CD4-positive, alpha-beta T cell (primary cell): ENCODE results near the gene RERE. TPM values are rescaled to one million over a fixed set of nuclear protein-coding genes. Genes with fewer than 3 reads are reported as not detected.

Experiments used
- ATAC-seq: fragments of 200-7000 bp; cut with Tn5 transposase; one replicate; pipeline ENCODE4 v1.10.0; 2022; ENCODE audit warnings: mild to moderate bottlenecking; ENCODE audit not compliant: poor library complexity
- CTCF ChIA-PET: fragments of 350-600 bp; sonication (Branson Sonifier 250); formaldehyde crosslinking; loops from one replicate; lab custom pipeline; 2021; ENCODE audit warnings: antibody characterized with exemption, inconsistent platforms; lab: Charles Lee
- POLR2A ChIA-PET: fragments of 350-600 bp; sonication (Branson Sonifier 250); formaldehyde crosslinking; loops from one replicate; lab custom pipeline; 2021; ENCODE audit warnings: antibody characterized with exemption, inconsistent platforms; lab: Charles Lee
- DNase-seq, 14 experiments: peaks; one replicate each; pipeline ENCODE4 v3.0.0-alpha.2; 2013 to 2020; ENCODE audit warnings: mixed read lengths in 2 of 14
- H3K27ac ChIP-seq, 2 donors: one replicate each; pipeline versions ENCODE4 v1.5.1 to v1.7.0; 2013; ENCODE audit warnings: low read length in 2 of 2, low read depth in 1 of 2, mild to moderate bottlenecking in 1 of 2
- H3K27me3 ChIP-seq, 2 experiments: 1 replicate in 1 of 2; 2 replicates in 1 of 2; pipeline versions ENCODE4 v1.6.1 to v1.7.0; 2013; ENCODE audit warnings: low read length in 2 of 2, control low read depth in 1 of 2, mild to moderate bottlenecking in 1 of 2, moderate library complexity in 1 of 2; ENCODE audit not compliant: insufficient read depth in 2 of 2, control insufficient read depth in 1 of 2
- H3K36me3 ChIP-seq: one replicate; pipeline ENCODE4 v1.6.1; 2013; ENCODE audit warnings: low read length, control low read depth; ENCODE audit not compliant: insufficient read depth
- H3K4me1 ChIP-seq: one replicate; pipeline ENCODE4 v1.6.1; 2013; ENCODE audit warnings: low read length, control low read depth; ENCODE audit not compliant: insufficient read depth
- H3K4me3 ChIP-seq: one replicate; pipeline ENCODE4 v1.5.1; 2013; ENCODE audit warnings: mild to moderate bottlenecking, low read length, moderate library complexity
- H3K9me3 ChIP-seq, 2 experiments: 1 replicate in 1 of 2; 2 replicates in 1 of 2; pipeline versions ENCODE4 v1.6.1 to v1.7.0; 2013; ENCODE audit warnings: low read length in 2 of 2, mild to moderate bottlenecking in 2 of 2, control low read depth in 1 of 2, moderate library complexity in 1 of 2; ENCODE audit not compliant: control insufficient read depth in 1 of 2, insufficient read depth in 1 of 2
- H3K27ac Mint-ChIP-seq: one replicate; pipeline ENCODE4 v1.8.0; 2020; ENCODE audit warnings: mixed read lengths
- H3K27me3 Mint-ChIP-seq: one replicate; pipeline ENCODE4 v1.8.0; 2021; ENCODE audit warnings: mixed read lengths
- H3K36me3 Mint-ChIP-seq: one replicate; pipeline ENCODE4 v1.8.0; 2021; ENCODE audit warnings: low read depth, mixed read lengths
- H3K4me1 Mint-ChIP-seq: one replicate; pipeline ENCODE4 v1.8.0; 2021; ENCODE audit warnings: low read depth, mixed read lengths
- H3K4me3 Mint-ChIP-seq: one replicate; pipeline ENCODE4 v1.8.0; 2020; ENCODE audit warnings: mild to moderate bottlenecking, mixed read lengths
- H3K9me3 Mint-ChIP-seq: one replicate; pipeline ENCODE4 v1.8.0; 2020; ENCODE audit warnings: mixed read lengths
- CTCF ChIP-seq: fragments of 200-600 bp; IDR thresholded peaks from one replicate; pipeline ENCODE4 v1.8.0; 2022; ENCODE audit warnings: antibody characterized with exemption, mild to moderate bottlenecking
- intact Hi-C, 2 experiments: fragments of 100-400 bp; cut with DNase I in 1 of 2; cut with micrococcal nuclease in 1 of 2; formaldehyde crosslinking; loops; one replicate each; pipeline versions ENCODE4 v1.15.1 to v1.9.0; 2023 to 2025; cut with DNase I, micrococcal nuclease
- total RNA-seq, 174 experiments: library from RNA in 2 of 174; stranded (reverse) in 2 of 174; gene quantifications; one replicate each; pipeline ENCODE4 v1.2.3 and lab custom pipeline; 2021 to 2026

The RERE gene
- total RNA-seq, 2 experiments from 2014 or later = 78.4 to 84.0 TPM

GRCh38 chr1:8496473-8496872 is 321.0 kb downstream of the RERE start:
- no peaks in the 10 kb centered on the region for H3K9me3 ChIP-seq
- H3K4me1 ChIP-seq = no peaks in the 10 kb centered on the region
- Mint-ChIP-seq H3K4me1 (peaks cover 9% of the 10 kb centered on the region), H3K9me3 (no peaks in the 10 kb centered on the region), H3K36me3 (peaks cover 70% of the 10 kb centered on the region), H3K27ac (peak overlapping the region; percentile 33), H3K4me3 (no peak overlapping the region), H3K27me3 (no peaks in the 10 kb centered on the region)
- CTCF ChIA-PET = no interaction called here
- no peak for TF ChIP-seq CTCF
- DNase-seq = peak in 3 of 14 experiments; percentile 19 to 57 (median 47)
- intact Hi-C loops = no loop called here
- POLR2A ChIA-PET = interaction anchor here (1.3 to 1.7 kb wide), 2 partner anchors 21 to 29 kb away, joined by 3 to 4 read pairs; no protein-coding TSS in a partner anchor
- peaks cover 26% of the 10 kb centered on the region for H3K36me3 ChIP-seq
- no peak overlapping the region for H3K4me3 ChIP-seq
- no peak overlapping the region for H3K27ac ChIP-seq
- no peaks in the 10 kb centered on the region for H3K27me3 ChIP-seq
- no peak for ATAC-seq

- no peak for ATAC-seq
- TF ChIP-seq CTCF = no peak
- no peak overlapping the region for H3K27ac ChIP-seq
- no peak overlapping the region for H3K4me3 Mint-ChIP-seq
- intact Hi-C loops = no loop called here
- POLR2A ChIA-PET = interaction anchor here (1.3 to 1.7 kb wide), 2 partner anchors 21 to 30 kb away, joined by 3 to 4 read pairs; no protein-coding TSS in a partner anchor
- H3K36me3 ChIP-seq = peaks cover 26% of the 10 kb centered on the region
- H3K36me3 Mint-ChIP-seq = peaks cover 72% of the 10 kb centered on the region
- no peaks in the 10 kb centered on the region for H3K9me3 Mint-ChIP-seq
- no peaks in the 10 kb centered on the region for H3K27me3 ChIP-seq
- no peaks in the 10 kb centered on the region for H3K27me3 Mint-ChIP-seq
- peaks cover 9% of the 10 kb centered on the region for H3K4me1 Mint-ChIP-seq
- H3K9me3 ChIP-seq = no peaks in the 10 kb centered on the region
- no peak overlapping the region for H3K27ac Mint-ChIP-seq
- peak in 1 of 14 experiments; percentile 33 for DNase-seq
- H3K4me3 ChIP-seq = no peak overlapping the region
- no peaks in the 10 kb centered on the region for H3K4me1 ChIP-seq
- CTCF ChIA-PET = no interaction called here
Measured at GRCh38 chr1:8495928-8496401, 321.5 kb downstream of the RERE start.

GRCh38 chr1:8494681-8495080 is 322.8 kb downstream of the RERE start:
- no peak overlapping the region for H3K4me3 ChIP-seq
- DNase-seq (no peak), ATAC-seq (no peak)
- TF ChIP-seq CTCF = no peak
- Mint-ChIP-seq H3K36me3 (peaks cover 80% of the 10 kb centered on the region), H3K27me3 (no peaks in the 10 kb centered on the region), H3K4me3 (no peak overlapping the region), H3K27ac (no peak overlapping the region), H3K9me3 (no peaks in the 10 kb centered on the region), H3K4me1 (peaks cover 9% of the 10 kb centered on the region)
- intact Hi-C loops = loop anchor here in 1 of 2 experiments (5.0 kb wide), 1 partner anchor 33 kb away; no protein-coding TSS in a partner anchor
- no peaks in the 10 kb centered on the region for H3K27me3 ChIP-seq
- CTCF ChIA-PET = no interaction called here
- no peak overlapping the region for H3K27ac ChIP-seq
- H3K36me3 ChIP-seq = peaks cover 26% of the 10 kb centered on the region
- POLR2A ChIA-PET = interaction anchor here (1.2 kb wide), 1 partner anchor 31 kb away, joined by 3 read pairs; no protein-coding TSS in a partner anchor
- H3K9me3 ChIP-seq = no peaks in the 10 kb centered on the region
- H3K4me1 ChIP-seq = no peaks in the 10 kb centered on the region
